KMS-11 (cell line): ENCODE measurements around the gene FOXRED1.
A peak's percentile ranks its signal among the peaks of the same experiment; 100 is the strongest.

ENCODE experiments used
- H2AFZ ChIP-seq: fragments of 200-600 bp; sonication (generic); 2 replicates; pipeline ENCODE4 v1.6.1; 2016; ENCODE audit warnings: antibody characterized with exemption, mixed run types, low read depth
- H3K27ac ChIP-seq: fragments of 200-600 bp; sonication (generic); 2 replicates; pipeline ENCODE4 v1.6.1; 2016; ENCODE audit warnings: mild to moderate bottlenecking, mixed run types
- H3K27me3 ChIP-seq: fragments of 200-600 bp; sonication (generic); 2 replicates; pipeline ENCODE4 v1.6.1; 2017; ENCODE audit warnings: mild to moderate bottlenecking, low read depth, mixed run types, moderate library complexity; ENCODE audit not compliant: insufficient read depth
- H3K36me3 ChIP-seq: fragments of 200-600 bp; sonication (generic); 2 replicates; pipeline ENCODE4 v1.6.1; 2017; ENCODE audit warnings: mild to moderate bottlenecking, mixed run types; ENCODE audit not compliant: insufficient read depth
- H3K4me1 ChIP-seq: fragments of 200-600 bp; sonication (generic); 2 replicates; pipeline ENCODE4 v1.6.1; 2016; ENCODE audit warnings: mild to moderate bottlenecking, low read depth, mixed run types; ENCODE audit not compliant: poor library complexity, severe bottlenecking
- H3K4me2 ChIP-seq: fragments of 200-600 bp; sonication (generic); 2 replicates; pipeline ENCODE4 v1.7.0; 2016; ENCODE audit warnings: mild to moderate bottlenecking, mixed run types
- H3K4me3 ChIP-seq: fragments of 200-600 bp; sonication (generic); IDR thresholded peaks from 2 replicates; pipeline ENCODE4 v1.6.1; 2017; ENCODE audit warnings: low read depth, low read length, mixed read lengths; ENCODE audit not compliant: insufficient read depth
- H3K79me2 ChIP-seq: fragments of 200-600 bp; sonication (generic); 2 replicates; pipeline ENCODE4 v1.6.1; 2016; ENCODE audit warnings: low read depth, mixed run types; ENCODE audit not compliant: insufficient read depth
- H3K9ac ChIP-seq: fragments of 200-600 bp; sonication (generic); 2 replicates; pipeline ENCODE4 v1.6.1; 2016; ENCODE audit warnings: mild to moderate bottlenecking, mixed run types
- H4K20me1 ChIP-seq: fragments of 200-600 bp; sonication (generic); 2 replicates; pipeline ENCODE4 v1.6.1; 2016; ENCODE audit warnings: mild to moderate bottlenecking, mixed run types; ENCODE audit not compliant: insufficient read depth
- TF ChIP-seq, protein P1 (sequence below): fragments of 200-600 bp; sonication (generic); conservative IDR thresholded peaks from 2 replicates; pipeline ENCODE4 v1.6.1; 2017; ENCODE audit warnings: low read depth, mild to moderate bottlenecking, antibody characterized with exemption, low read length, moderate library complexity, mixed read lengths

Gene FOXRED1

GRCh38 chr11:126268708-126269579 lies at the start of gene FOXRED1, which contains the start of gene SRPRA:
TSS of gene FOXRED1 (plus strand) at chr11:126269154. CDS start at chr11:126269207, 53 bp downstream.
TSS of gene SRPRA (minus strand) at chr11:126268895. CDS start at chr11:126268804, 91 bp downstream.
- H3K79me2 ChIP-seq: peaks cover 32% of the 10 kb centered on the region

DNA sequence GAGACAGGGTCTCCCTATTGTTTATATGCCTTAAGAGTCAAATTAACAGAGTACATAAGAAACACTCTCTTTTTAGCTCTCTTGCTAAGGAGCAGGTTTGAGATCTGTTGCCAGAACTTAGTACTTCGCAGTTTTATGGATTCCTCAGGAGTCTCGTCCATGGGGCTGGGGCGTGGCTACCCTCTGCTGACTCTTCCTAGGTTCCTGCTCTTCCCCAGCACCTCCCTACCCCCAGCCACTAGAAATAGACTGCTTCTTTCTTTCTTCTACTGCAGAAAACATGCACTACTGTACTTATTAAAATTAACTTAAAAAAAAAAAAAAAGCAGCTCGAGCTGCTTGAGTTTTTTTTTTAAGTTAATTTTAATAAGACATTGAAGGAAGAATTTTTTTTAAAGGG lies 49.4 kb upstream of the FOXRED1 start:
- Histone ChIP-seq H3K9ac (no peak overlapping the region), H3K79me2 (peaks cover 63% of the 10 kb centered on the region; the same call in 1 of the 2 replicates), H2AFZ (no peak overlapping the region), H4K20me1 (no peaks in the 10 kb centered on the region), H3K4me2 (no peak overlapping the region), H3K27ac (no peak overlapping the region), H3K4me1 (peaks cover 60% of the 10 kb centered on the region), H3K4me3 (no peak overlapping the region), H3K36me3 (no peaks in the 10 kb centered on the region), H3K27me3 (no peaks in the 10 kb centered on the region)
- TF ChIP-seq, protein P1, sequence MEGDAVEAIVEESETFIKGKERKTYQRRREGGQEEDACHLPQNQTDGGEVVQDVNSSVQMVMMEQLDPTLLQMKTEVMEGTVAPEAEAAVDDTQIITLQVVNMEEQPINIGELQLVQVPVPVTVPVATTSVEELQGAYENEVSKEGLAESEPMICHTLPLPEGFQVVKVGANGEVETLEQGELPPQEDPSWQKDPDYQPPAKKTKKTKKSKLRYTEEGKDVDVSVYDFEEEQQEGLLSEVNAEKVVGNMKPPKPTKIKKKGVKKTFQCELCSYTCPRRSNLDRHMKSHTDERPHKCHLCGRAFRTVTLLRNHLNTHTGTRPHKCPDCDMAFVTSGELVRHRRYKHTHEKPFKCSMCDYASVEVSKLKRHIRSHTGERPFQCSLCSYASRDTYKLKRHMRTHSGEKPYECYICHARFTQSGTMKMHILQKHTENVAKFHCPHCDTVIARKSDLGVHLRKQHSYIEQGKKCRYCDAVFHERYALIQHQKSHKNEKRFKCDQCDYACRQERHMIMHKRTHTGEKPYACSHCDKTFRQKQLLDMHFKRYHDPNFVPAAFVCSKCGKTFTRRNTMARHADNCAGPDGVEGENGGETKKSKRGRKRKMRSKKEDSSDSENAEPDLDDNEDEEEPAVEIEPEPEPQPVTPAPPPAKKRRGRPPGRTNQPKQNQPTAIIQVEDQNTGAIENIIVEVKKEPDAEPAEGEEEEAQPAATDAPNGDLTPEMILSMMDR: no peak

More at GRCh38 chr11:126268708-126269579, at the start of gene FOXRED1, which contains the start of gene SRPRA:
- H3K36me3 ChIP-seq: no peaks in the 10 kb centered on the region
- no peaks in the 10 kb centered on the region for H4K20me1 ChIP-seq
- peaks cover 14% of the 10 kb centered on the region for H3K4me1 ChIP-seq
- peak within 1 kb of the TSS; percentile 36; the same call in 1 of the 2 replicates for H3K27ac ChIP-seq
- peak within 1 kb of the TSS; percentile 72 for H3K4me2 ChIP-seq
- H3K27me3 ChIP-seq: no peaks in the 10 kb centered on the region
- peak within 1 kb of the TSS; percentile 79 for H3K9ac ChIP-seq
- TF ChIP-seq, protein P1: no peak
- H2AFZ ChIP-seq: peak within 1 kb of the TSS; percentile 41; the same call in 1 of the 2 replicates
- H3K4me3 ChIP-seq: no peak within 1 kb of the TSS

- no peaks in the 10 kb centered on the region for H4K20me1 ChIP-seq
- TF ChIP-seq, protein P1: no peak
- H3K4me3 ChIP-seq: no peak overlapping the region
- no peaks in the 10 kb centered on the region for H3K36me3 ChIP-seq
- peaks cover 8% of the 10 kb centered on the region for H3K4me1 ChIP-seq
- H3K27me3 ChIP-seq: no peaks in the 10 kb centered on the region
- H3K4me2 ChIP-seq: no peak overlapping the region
- no peak overlapping the region for H3K9ac ChIP-seq
- peaks cover 29% of the 10 kb centered on the region; the same call in 1 of the 2 replicates for H3K79me2 ChIP-seq
- no peak overlapping the region for H3K27ac ChIP-seq
- H2AFZ ChIP-seq: no peak overlapping the region
Observed at GRCh38 chr11:126224647-126225294, 44.2 kb upstream of the FOXRED1 start.

DNA sequence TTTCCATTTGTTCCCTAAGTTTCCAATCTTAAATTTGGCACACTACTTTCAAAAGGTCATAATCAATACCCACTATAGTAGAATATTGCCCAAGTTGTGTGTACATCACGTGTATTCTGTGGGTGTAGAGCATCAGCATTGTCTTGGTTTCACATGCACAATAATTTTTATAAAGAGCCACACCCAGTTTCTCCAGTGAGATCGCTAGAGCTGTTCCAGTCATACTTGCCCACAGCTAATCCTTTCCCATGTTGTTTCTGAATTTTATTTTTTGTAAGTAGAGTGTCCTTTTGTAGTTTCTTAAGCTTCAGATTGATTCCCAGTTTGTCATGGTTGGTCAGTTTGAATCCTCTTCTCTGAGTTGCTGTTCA lies 43.7 kb upstream of the FOXRED1 start:
- H3K4me3 ChIP-seq: no peak overlapping the region
- no peak overlapping the region for H2AFZ ChIP-seq
- no peaks in the 10 kb centered on the region for H4K20me1 ChIP-seq
- no peak overlapping the region for H3K27ac ChIP-seq
- H3K9ac ChIP-seq: no peak overlapping the region
- no peak overlapping the region for H3K4me2 ChIP-seq
- peaks cover 24% of the 10 kb centered on the region; the same call in 1 of the 2 replicates for H3K79me2 ChIP-seq
- no peaks in the 10 kb centered on the region for H3K36me3 ChIP-seq
- H3K27me3 ChIP-seq: no peaks in the 10 kb centered on the region
- TF ChIP-seq, protein P1: no peak
- peaks cover 7% of the 10 kb centered on the region for H3K4me1 ChIP-seq
